ENCODE results near the gene ANKLE1.

DNA sequence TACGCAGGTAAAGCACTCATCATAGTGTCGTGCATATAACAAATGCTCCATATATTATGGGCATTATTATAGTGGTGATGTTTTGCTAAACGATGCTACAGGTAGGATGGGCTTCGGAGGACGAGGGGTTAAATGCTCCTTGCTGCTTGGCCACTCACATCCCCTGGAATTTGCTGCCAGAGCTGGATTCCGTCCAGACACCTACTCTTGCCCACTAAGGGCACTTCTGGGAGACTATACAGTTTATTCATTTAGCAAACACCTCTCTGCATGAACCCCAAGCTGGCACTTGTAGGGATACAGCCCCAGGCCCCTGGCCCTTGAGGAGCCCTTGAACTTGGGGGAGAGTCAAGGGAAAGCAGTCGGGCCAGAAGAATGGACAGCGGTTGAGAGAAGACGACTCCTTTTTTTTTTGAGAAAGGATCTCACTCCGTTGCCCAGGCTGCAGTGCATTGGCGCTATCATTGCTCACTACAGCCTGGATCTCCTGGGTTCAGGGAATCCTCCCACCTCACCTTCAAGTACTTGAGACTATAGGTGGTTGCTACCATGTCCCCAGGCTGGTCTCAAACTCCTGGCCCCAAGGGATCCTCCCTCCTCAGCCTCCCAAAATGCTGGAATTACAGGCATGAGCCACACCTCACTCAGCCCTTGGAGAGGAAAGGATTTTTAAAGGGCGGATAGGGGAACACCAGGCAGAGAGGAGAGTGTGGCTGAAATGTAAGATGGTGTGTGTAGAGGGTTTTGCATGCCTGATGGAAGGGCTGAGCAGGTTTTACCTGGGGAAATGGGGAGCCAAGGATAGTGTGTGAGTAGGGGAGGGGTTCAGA, 22.9 kb downstream of the ANKLE1 start:
- TF ChIP-seq, protein P1, sequence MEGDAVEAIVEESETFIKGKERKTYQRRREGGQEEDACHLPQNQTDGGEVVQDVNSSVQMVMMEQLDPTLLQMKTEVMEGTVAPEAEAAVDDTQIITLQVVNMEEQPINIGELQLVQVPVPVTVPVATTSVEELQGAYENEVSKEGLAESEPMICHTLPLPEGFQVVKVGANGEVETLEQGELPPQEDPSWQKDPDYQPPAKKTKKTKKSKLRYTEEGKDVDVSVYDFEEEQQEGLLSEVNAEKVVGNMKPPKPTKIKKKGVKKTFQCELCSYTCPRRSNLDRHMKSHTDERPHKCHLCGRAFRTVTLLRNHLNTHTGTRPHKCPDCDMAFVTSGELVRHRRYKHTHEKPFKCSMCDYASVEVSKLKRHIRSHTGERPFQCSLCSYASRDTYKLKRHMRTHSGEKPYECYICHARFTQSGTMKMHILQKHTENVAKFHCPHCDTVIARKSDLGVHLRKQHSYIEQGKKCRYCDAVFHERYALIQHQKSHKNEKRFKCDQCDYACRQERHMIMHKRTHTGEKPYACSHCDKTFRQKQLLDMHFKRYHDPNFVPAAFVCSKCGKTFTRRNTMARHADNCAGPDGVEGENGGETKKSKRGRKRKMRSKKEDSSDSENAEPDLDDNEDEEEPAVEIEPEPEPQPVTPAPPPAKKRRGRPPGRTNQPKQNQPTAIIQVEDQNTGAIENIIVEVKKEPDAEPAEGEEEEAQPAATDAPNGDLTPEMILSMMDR (conservative IDR thresholded peaks at IDR 0.05 in 1 of 2, IDR thresholded peaks at IDR 0.05 in 1 of 2; ENCODE audit: low read depth in 1 of 2, low read length in 2 of 2): no peak
- no peak for TF ChIP-seq EZH2 (IDR thresholded peaks at IDR 0.05; ENCODE audit: low read length, missing control alignments)

Measured in fibroblast of lung (primary cell).